AG20443 (cell line): ENCODE results near the gene OR2A12.
"Not testable (repeated sequence)": the region's sequence is repeated elsewhere in the genome, so short reads cannot be mapped to it uniquely, and the experiment has no call there.

ENCODE experiments used
- DNase-seq: peaks from one replicate; pipeline ENCODE4 v3.0.0; 2012; ENCODE audit warnings: low spot score, mixed read lengths

Gene OR2A12

GRCh38 chr7:144085978-144086377 lies at the start of gene OR2A12:
Gene OR2A12 (plus strand): TSS chr7:144086278. CDS start chr7:144095108, 8,830 bp downstream.
- DNase-seq: no peak

- DNase-seq: no peak
These were observed 49.7 kb upstream of the OR2A12 start for GRCh38 chr7:144036302-144036885.

GRCh38 chr7:144037414-144038035 lies 48.6 kb upstream of the OR2A12 start:
- DNase-seq: peak; percentile 11

GRCh38 chr7:144038887-144039286 lies 47.2 kb upstream of the OR2A12 start:
- DNase-seq: no peak

GRCh38 chr7:144048648-144049047 lies 37.4 kb upstream of the OR2A12 start, which contains the start of gene OR2A5:
Gene OR2A5 (plus strand): TSS chr7:144048948. CDS start chr7:144050402, 1,454 bp downstream.
- DNase-seq: no peak

- no peak for DNase-seq
These were observed 36.6 kb upstream of the OR2A12 start for GRCh38 chr7:144049491-144049890.

GRCh38 chr7:144050093-144050492 lies 36.0 kb upstream of the OR2A12 start:
- DNase-seq: no peak

GRCh38 chr7:144050884-144051283 lies 35.2 kb upstream of the OR2A12 start:
- not testable (repeated sequence) for DNase-seq

- peak; percentile 23 for DNase-seq
These were observed 28.1 kb upstream of the OR2A12 start for GRCh38 chr7:144057954-144058353.

GRCh38 chr7:144063710-144064109 lies 22.4 kb upstream of the OR2A12 start:
- no peak for DNase-seq

- no peak for DNase-seq
These were observed 16.6 kb upstream of the OR2A12 start, which contains the start of gene OR2A25 for GRCh38 chr7:144069511-144069910. Gene OR2A25 (plus strand): TSS chr7:144069811. CDS start chr7:144074220, 4,409 bp downstream.

GRCh38 chr7:144069953-144070352 lies 16.1 kb upstream of the OR2A12 start:
- no peak for DNase-seq

- DNase-seq: no peak
These were observed 11.7 kb upstream of the OR2A12 start for GRCh38 chr7:144074374-144074773.

GRCh38 chr7:144086730-144087129 lies 652 bp downstream of the OR2A12 start:
- DNase-seq: no peak

GRCh38 chr7:144087230-144087629 lies 1.2 kb downstream of the OR2A12 start:
- no peak for DNase-seq

- no peak for DNase-seq
These were observed 4.6 kb downstream of the OR2A12 start for GRCh38 chr7:144090667-144091066.

GRCh38 chr7:144098776-144099175 lies 12.7 kb downstream of the OR2A12 start:
- DNase-seq: no peak

GRCh38 chr7:144100607-144101006 lies 14.5 kb downstream of the OR2A12 start:
- DNase-seq: no peak

- DNase-seq: no peak
These were observed 16.0 kb downstream of the OR2A12 start for GRCh38 chr7:144102041-144102440.

GRCh38 chr7:144105211-144105610 lies 19.1 kb downstream of the OR2A12 start:
- no peak for DNase-seq

- no peak for DNase-seq
These were observed 23.2 kb downstream of the OR2A12 start, which contains the start of gene OR2A2 for GRCh38 chr7:144109283-144109682. Gene OR2A2 (plus strand): TSS chr7:144109583. CDS start chr7:144109583, 0 bp downstream.

GRCh38 chr7:144110272-144110671 lies 24.2 kb downstream of the OR2A12 start:
- DNase-seq: no peak

- no peak for DNase-seq
These were observed 27.6 kb downstream of the OR2A12 start for GRCh38 chr7:144113651-144114050.

GRCh38 chr7:144118341-144118740 lies 32.3 kb downstream of the OR2A12 start:
- DNase-seq: no peak
